Osteocyte (in vitro differentiated cells): Measurements from ENCODE around the gene CCDC117. TPM values are rescaled to one million over a fixed set of nuclear protein-coding genes. Genes with fewer than 3 reads are reported as not detected.
"Not testable (repeated sequence)": the region's sequence is repeated elsewhere in the genome, so short reads cannot be mapped to it uniquely, and the experiment has no call there.

ENCODE experiments used
- DNase-seq: peaks from one replicate; pipeline ENCODE4 v3.0.0; 2021; ENCODE audit warnings: mixed read lengths; ENCODE audit not compliant: unreplicated experiment; ENCODE audit errors: extremely low spot score
- H3K27ac Mint-ChIP-seq: one replicate; pipeline ENCODE4 v1.8.0; 2021; ENCODE audit warnings: mild to moderate bottlenecking, mixed read lengths; ENCODE audit not compliant: unreplicated experiment
- H3K27me3 Mint-ChIP-seq: one replicate; pipeline ENCODE4 v1.8.0; 2021; ENCODE audit warnings: mixed read lengths; ENCODE audit not compliant: unreplicated experiment
- H3K36me3 Mint-ChIP-seq: one replicate; pipeline ENCODE4 v1.8.0; 2021; ENCODE audit warnings: mixed read lengths; ENCODE audit not compliant: unreplicated experiment
- H3K4me1 Mint-ChIP-seq: one replicate; pipeline ENCODE4 v1.8.0; 2021; ENCODE audit warnings: mixed read lengths; ENCODE audit not compliant: unreplicated experiment
- H3K4me3 Mint-ChIP-seq: one replicate; pipeline ENCODE4 v1.8.0; 2021; ENCODE audit warnings: mild to moderate bottlenecking, moderate library complexity, mixed read lengths; ENCODE audit not compliant: unreplicated experiment
- H3K9me3 Mint-ChIP-seq: one replicate; pipeline ENCODE4 v1.8.0; 2021; ENCODE audit warnings: mixed read lengths; ENCODE audit not compliant: unreplicated experiment
- total RNA-seq: library from RNA; stranded (reverse); gene quantifications from 2 replicates; pipeline ENCODE4 v1.2.1, GENCODE V29; 2021
- TF ChIP-seq, protein P1 (sequence below): fragments of 200-600 bp; sonication (generic); IDR thresholded peaks from 2 replicates; pipeline ENCODE4 v1.5.0; 2021; ENCODE audit warnings: antibody characterized with exemption, mild to moderate bottlenecking, moderate library complexity

CCDC117 gene
- total RNA-seq, 1 donor from 2014 or later, result 21.9 TPM

DNA sequence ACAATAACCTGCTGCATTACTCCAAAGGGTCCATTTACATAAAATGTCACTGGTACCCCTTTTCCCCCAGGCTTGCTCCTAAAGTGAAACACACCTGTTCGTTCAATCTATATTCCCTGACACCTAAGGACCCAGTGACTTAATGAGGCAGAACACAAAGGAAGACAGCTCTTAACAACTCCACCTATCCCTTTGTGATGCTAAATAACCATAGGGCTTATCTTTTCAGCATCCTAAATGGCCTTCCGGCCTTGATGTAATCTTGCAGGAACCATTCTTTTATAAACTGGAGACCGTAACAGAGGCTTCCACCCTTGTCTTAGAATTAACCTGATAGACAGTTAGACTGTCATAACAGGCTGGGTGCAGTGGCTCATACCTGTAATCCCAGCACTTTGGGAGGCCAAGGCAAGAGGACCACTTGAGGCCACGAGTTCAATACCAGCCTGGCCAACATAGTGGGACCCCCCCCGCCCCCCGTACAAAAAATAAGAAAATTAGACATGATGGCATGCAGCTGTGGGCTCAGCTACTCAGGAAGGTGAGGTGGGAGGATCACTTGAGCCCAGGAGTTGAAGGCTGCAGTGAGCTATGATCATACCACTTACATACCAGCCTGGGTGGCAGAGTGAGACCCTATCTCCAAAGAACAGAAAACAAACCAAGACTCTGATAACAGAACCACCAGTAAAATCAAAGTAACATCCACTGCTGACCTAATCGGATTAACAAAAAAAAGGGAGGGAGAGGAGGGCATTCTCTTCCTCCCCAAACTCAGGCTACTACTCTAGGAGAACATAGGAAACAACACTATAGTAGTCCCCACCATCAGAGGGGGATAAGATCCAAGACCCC is 36.0 kb upstream of the CCDC117 start:
- Mint-ChIP-seq H3K9me3 (no peaks in the 10 kb centered on the region), H3K4me1 (peaks cover 9% of the 10 kb centered on the region), H3K36me3 (no peaks in the 10 kb centered on the region), H3K4me3 (no peak overlapping the region), H3K27me3 (no peaks in the 10 kb centered on the region), H3K27ac (no peak overlapping the region)
- no peak for DNase-seq
- TF ChIP-seq, protein P1, sequence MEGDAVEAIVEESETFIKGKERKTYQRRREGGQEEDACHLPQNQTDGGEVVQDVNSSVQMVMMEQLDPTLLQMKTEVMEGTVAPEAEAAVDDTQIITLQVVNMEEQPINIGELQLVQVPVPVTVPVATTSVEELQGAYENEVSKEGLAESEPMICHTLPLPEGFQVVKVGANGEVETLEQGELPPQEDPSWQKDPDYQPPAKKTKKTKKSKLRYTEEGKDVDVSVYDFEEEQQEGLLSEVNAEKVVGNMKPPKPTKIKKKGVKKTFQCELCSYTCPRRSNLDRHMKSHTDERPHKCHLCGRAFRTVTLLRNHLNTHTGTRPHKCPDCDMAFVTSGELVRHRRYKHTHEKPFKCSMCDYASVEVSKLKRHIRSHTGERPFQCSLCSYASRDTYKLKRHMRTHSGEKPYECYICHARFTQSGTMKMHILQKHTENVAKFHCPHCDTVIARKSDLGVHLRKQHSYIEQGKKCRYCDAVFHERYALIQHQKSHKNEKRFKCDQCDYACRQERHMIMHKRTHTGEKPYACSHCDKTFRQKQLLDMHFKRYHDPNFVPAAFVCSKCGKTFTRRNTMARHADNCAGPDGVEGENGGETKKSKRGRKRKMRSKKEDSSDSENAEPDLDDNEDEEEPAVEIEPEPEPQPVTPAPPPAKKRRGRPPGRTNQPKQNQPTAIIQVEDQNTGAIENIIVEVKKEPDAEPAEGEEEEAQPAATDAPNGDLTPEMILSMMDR, result no peak

DNA sequence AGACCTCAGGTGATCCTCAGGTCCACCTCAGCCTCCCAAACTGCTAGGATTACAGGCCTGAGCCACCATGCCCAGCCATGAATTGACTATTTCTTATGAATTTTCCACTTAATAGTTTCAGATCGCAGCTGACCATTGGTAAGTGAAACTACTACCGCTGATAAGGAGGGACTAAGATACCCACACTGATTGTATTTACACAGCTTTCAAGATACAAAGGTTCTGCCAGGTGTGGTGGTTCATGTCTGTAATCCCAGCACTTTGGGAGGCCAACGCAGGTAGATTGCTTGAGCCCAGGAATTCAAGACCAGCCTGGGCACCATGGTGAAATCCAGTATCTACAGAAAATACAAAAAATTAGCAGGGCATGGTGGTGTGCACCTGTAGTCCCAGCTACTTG is 34.8 kb upstream of the CCDC117 start:
- TF ChIP-seq, protein P1, result no peak
- Mint-ChIP-seq H3K4me1 (peaks cover 12% of the 10 kb centered on the region), H3K36me3 (no peaks in the 10 kb centered on the region), H3K27ac (no peak overlapping the region), H3K4me3 (no peak overlapping the region), H3K9me3 (no peaks in the 10 kb centered on the region), H3K27me3 (no peaks in the 10 kb centered on the region)
- no peak for DNase-seq

DNA sequence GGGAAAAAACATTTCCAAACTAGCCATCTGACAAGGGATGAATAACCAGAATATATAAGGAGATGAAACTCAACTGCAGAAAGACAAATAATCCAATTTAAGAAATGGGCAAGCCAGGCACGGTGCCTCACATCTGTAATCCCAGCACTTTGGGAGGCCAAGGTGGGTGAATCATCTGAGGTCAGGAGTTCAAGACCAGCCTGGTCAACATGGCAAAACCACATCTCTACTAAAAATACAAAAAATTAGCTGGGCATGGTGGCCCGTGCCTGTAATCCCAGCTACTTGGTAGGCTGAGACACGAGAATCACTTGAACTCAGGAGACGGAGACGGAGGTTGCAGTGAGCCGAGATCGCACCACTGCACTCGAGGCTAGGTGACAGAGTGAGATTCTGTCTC is 33.6 kb upstream of the CCDC117 start:
- H3K9me3 Mint-ChIP-seq, H3K36me3 Mint-ChIP-seq, H3K27ac Mint-ChIP-seq, H3K27me3 Mint-ChIP-seq, DNase-seq, H3K4me3 Mint-ChIP-seq: not testable (repeated sequence)
- peaks cover 20% of the 10 kb centered on the region for H3K4me1 Mint-ChIP-seq

DNA sequence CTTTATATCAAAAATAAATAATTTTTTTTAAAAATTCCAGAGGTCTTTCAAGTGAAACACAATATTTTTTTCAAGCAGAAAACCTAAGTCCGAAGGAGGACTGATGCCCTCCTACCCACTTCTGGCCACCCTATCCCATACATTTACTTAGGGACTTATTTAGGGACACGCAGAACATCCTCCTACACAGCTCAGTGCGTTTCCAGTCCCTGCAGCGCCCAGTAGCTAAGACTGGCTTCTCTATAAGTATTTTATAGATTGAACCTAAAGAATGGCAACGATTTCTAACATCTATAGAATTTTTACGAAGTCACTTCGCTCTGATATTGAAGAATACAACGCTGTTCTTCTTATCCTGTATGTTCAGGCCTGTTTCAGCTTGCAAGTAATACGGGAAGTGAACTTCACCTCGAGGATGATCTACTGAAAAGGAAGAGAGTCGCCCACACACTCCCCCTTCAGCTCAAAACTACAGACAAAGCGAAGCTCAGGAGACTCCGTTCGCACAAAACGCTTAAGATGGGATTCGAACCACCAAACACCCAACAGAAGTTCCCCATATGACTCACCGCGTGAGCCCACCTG is 31.2 kb upstream of the CCDC117 start:
- peak overlapping the region; percentile 90 for H3K4me3 Mint-ChIP-seq
- no peak for DNase-seq
- H3K4me1 Mint-ChIP-seq, result peaks cover 20% of the 10 kb centered on the region
- TF ChIP-seq, protein P1, result no peak
- H3K36me3 Mint-ChIP-seq, result peaks cover 15% of the 10 kb centered on the region
- no peaks in the 10 kb centered on the region for H3K27me3 Mint-ChIP-seq
- H3K9me3 Mint-ChIP-seq, result no peaks in the 10 kb centered on the region
- peak overlapping the region; percentile 76 for H3K27ac Mint-ChIP-seq

DNA sequence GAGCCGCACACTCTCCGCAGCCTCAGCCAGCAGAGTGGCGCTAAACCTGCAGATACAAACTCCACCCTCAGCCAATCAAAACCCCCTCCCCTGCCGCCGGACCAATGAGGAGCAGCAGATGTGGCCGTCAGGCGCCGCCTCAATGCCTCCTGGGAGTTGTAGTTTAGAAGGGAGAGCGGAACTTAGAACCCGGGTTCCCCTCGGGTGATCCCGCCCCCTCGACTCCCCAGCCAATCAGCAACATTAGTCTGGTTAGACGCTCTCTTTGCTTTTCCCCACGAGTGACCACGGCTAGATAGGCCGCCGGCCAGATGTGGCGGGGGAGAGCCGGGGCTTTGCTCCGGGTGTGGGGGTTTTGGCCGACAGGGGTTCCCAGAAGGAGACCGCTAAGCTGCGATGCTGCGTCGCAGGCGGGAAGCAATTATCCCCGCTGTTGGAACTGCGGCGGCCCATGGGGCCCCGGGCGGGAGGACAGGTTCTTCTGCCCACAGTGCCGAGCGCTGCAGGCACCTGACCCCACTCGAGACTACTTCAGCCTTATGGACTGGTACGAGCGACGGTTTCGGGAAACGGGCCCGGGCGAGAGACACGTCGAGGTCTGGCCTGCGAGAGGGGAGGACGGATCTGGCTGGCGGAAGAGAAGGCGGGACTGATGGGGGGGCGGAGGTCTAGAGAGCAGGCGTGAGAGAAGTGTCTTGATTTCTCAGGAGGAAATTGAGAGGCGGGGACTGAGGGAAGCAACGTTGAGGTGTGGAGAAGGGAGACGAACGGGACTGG is 30.5 kb upstream of the CCDC117 start, which contains the start of the genes CHEK2 and HSCB:
Gene CHEK2, minus strand, starts transcription at position 36 of the 777 bp plus-strand sequence. CDS start 7,099 bp downstream, outside the sequence.
Gene HSCB, plus strand, starts transcription at position 255 of the 777 bp plus-strand sequence. Its CDS starts 57 bp downstream, at position 312.
- DNase-seq, result peak; percentile 99
- Mint-ChIP-seq H3K27ac (peak within 1 kb of the TSS; percentile 95), H3K36me3 (peaks cover 15% of the 10 kb centered on the region), H3K9me3 (no peaks in the 10 kb centered on the region), H3K4me1 (peaks cover 20% of the 10 kb centered on the region), H3K4me3 (peak within 1 kb of the TSS; percentile 90), H3K27me3 (no peaks in the 10 kb centered on the region)
- TF ChIP-seq, protein P1, result peak; percentile 2
